Measurements from ENCODE around the gene WWOX. TPM values are rescaled to one million over a fixed set of nuclear protein-coding genes. Genes with fewer than 3 reads are reported as not detected.

The WWOX gene
- total RNA-seq, 1 experiment from 2014 or later = 15.6 TPM

- no peak overlapping the region for H2BK15ac ChIP-seq (ENCODE audit: low read depth, low read length)
- H3K27me3 ChIP-seq (ENCODE audit: insufficient read depth, low read length) = no peaks in the 10 kb centered on the region
- H4K91ac ChIP-seq (ENCODE audit: insufficient read length, low read depth, low read length) = no peak overlapping the region
- H4K20me1 ChIP-seq (ENCODE audit: control insufficient read depth, insufficient read depth, insufficient read length) = no peaks in the 10 kb centered on the region
- no peaks in the 10 kb centered on the region for H3K36me3 Mint-ChIP-seq (ENCODE audit: insufficient read depth in 1 of 3, low read depth in 3 of 3)
- H3K4me1 Mint-ChIP-seq = peaks cover 4 to 7% of the 10 kb centered on the region in 2 experiments; a peak in 2 of 4 replicates
- peak; percentile 97 for TF ChIP-seq CTCF (conservative IDR thresholded peaks at IDR 0.05)
- no peak overlapping the region for H3K56ac ChIP-seq (ENCODE audit: insufficient read length, low read depth, low read length)
- H3K9me3 ChIP-seq (ENCODE audit: control insufficient read depth, low read depth, low read length) = no peaks in the 10 kb centered on the region
- no peak overlapping the region for H3T11ph ChIP-seq (ENCODE audit: low read length)
- no peak overlapping the region for H3K23ac ChIP-seq (ENCODE audit: insufficient read length, low read depth, low read length)
- no CpG with 5 or more reads among the region's 6 CpGs for WGBS (ENCODE audit: extremely low coverage, insufficient read length, low lambda C conversion rate)
- no peak for DNase-seq
- H2BK12ac ChIP-seq (ENCODE audit: insufficient read length, low read depth, low read length) = no peak overlapping the region
- no peak overlapping the region for H2BK20ac ChIP-seq (ENCODE audit: low read depth, low read length, poor library complexity, severe bottlenecking)
- H2AK5ac ChIP-seq (ENCODE audit: insufficient read length, low read length) = no peak overlapping the region
- H3K4ac ChIP-seq (ENCODE audit: low read depth, low read length) = no peak overlapping the region
- H3K27ac ChIP-seq (ENCODE audit: insufficient read length, low read depth, low read length) = no peak overlapping the region
- H3K14ac ChIP-seq (ENCODE audit: insufficient read depth, low read length) = no peak overlapping the region
- no peak overlapping the region for H3K4me3 Mint-ChIP-seq
- H3K18ac ChIP-seq (ENCODE audit: insufficient read length, low read depth, low read length) = no peak overlapping the region
- H3K23me2 ChIP-seq (ENCODE audit: insufficient read length, low read depth, low read length, poor library complexity, severe bottlenecking) = no peaks in the 10 kb centered on the region
- no peaks in the 10 kb centered on the region for H3K79me2 ChIP-seq (ENCODE audit: insufficient read depth, low read length)
- no peak overlapping the region for H3K4me2 ChIP-seq (ENCODE audit: insufficient read depth, insufficient read length, low read length)
- H3K27me3 Mint-ChIP-seq (ENCODE audit: low read depth) = no peaks in the 10 kb centered on the region
- no peaks in the 10 kb centered on the region for H3K9me3 Mint-ChIP-seq
- H3K79me1 ChIP-seq (ENCODE audit: insufficient read depth, low read depth, low read length, poor library complexity, severe bottlenecking) = no peaks in the 10 kb centered on the region
- no peak overlapping the region for H2AFZ ChIP-seq (ENCODE audit: low read length)
- no peak overlapping the region for H2BK120ac ChIP-seq (ENCODE audit: low read depth, low read length, poor library complexity, severe bottlenecking)
- no peak overlapping the region for H3K27ac Mint-ChIP-seq
- no peak overlapping the region for H4K8ac ChIP-seq (replicated peaks; ENCODE audit: insufficient read length, low read depth, low read length)
- H3K4me1 ChIP-seq (ENCODE audit: insufficient read depth, low read length) = no peaks in the 10 kb centered on the region; the same call in 1 of the 2 replicates
- H3K9ac ChIP-seq (ENCODE audit: extremely low read depth, insufficient read length, low read length) = no peak overlapping the region
- H2BK5ac ChIP-seq (ENCODE audit: insufficient read length, low read length) = no peak overlapping the region
- H4K5ac ChIP-seq (ENCODE audit: insufficient read length, low read depth, low read length) = no peak overlapping the region
These were observed 338.0 kb downstream of the WWOX start for GRCh38 chr16:78437352-78437968.
